Mammary epithelial cell (primary cell): ENCODE measurements around the gene FIGN.

ENCODE experiments used
- EZH2 ChIP-seq: IDR thresholded peaks from 2 replicates; pipeline ENCODE4 v1.6.1; 2012; ENCODE audit warnings: low read length, inconsistent platforms, borderline replicate concordance
- TF ChIP-seq, protein P1 (sequence below), 2 donors: IDR thresholded peaks in 1 of 2; conservative IDR thresholded peaks in 1 of 2; 2 replicates each; pipeline ENCODE4 v1.5.1; 2011 to 2012; ENCODE audit warnings: inconsistent platforms in 2 of 2, low read length in 2 of 2, mild to moderate bottlenecking in 2 of 2, control low read depth in 1 of 2, low read depth in 1 of 2; ENCODE audit not compliant: insufficient read depth in 1 of 2; ENCODE audit errors: extremely low read depth in 1 of 2

- TF ChIP-seq, protein P1, sequence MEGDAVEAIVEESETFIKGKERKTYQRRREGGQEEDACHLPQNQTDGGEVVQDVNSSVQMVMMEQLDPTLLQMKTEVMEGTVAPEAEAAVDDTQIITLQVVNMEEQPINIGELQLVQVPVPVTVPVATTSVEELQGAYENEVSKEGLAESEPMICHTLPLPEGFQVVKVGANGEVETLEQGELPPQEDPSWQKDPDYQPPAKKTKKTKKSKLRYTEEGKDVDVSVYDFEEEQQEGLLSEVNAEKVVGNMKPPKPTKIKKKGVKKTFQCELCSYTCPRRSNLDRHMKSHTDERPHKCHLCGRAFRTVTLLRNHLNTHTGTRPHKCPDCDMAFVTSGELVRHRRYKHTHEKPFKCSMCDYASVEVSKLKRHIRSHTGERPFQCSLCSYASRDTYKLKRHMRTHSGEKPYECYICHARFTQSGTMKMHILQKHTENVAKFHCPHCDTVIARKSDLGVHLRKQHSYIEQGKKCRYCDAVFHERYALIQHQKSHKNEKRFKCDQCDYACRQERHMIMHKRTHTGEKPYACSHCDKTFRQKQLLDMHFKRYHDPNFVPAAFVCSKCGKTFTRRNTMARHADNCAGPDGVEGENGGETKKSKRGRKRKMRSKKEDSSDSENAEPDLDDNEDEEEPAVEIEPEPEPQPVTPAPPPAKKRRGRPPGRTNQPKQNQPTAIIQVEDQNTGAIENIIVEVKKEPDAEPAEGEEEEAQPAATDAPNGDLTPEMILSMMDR (conservative IDR thresholded peaks at IDR 0.05 in 1 of 2, IDR thresholded peaks at IDR 0.05 in 1 of 2; ENCODE audit: extremely low read depth in 1 of 2, insufficient read depth in 1 of 2, low read depth in 1 of 2, low read length in 2 of 2): no peak
- TF ChIP-seq EZH2: no peak
These were observed 19.6 kb upstream of the FIGN start for GRCh38 chr2:163755366-163755765.
